Tibial artery (tissue), 4 donors: ENCODE measurements around the gene LSS.

ENCODE experiments used
- DNase-seq, 2 donors: peaks; one replicate each; pipeline ENCODE4 v3.0.0-alpha.2; 2019
- H3K27ac ChIP-seq, 2 donors: fragments of 200-600 bp; sonication (generic) in 1 of 2; 1 replicate in 1 of 2; 2 replicates in 1 of 2; pipeline ENCODE4 v1.5.1; 2018 to 2019; ENCODE audit warnings: mild to moderate bottlenecking in 1 of 2
- H3K27me3 ChIP-seq, 2 donors: fragments of 200-600 bp; sonication (generic) in 1 of 2; one replicate each; pipeline versions ENCODE4 v1.5.1 to v1.6.0; 2016 to 2019
- H3K36me3 ChIP-seq, 3 donors: fragments of 200-600 bp; sonication (generic) in 2 of 3; one replicate each; pipeline ENCODE4 v1.5.1; 2016 to 2019; ENCODE audit warnings: mild to moderate bottlenecking in 2 of 3
- H3K4me1 ChIP-seq, 4 donors: fragments of 200-600 bp; sonication (generic) in 2 of 4; 1 replicate in 3 of 4; 2 replicates in 1 of 4; pipeline ENCODE4 v1.5.1; 2016 to 2019
- H3K4me3 ChIP-seq, 2 donors: fragments of 200-600 bp; sonication (generic) in 1 of 2; 1 replicate in 1 of 2; 2 replicates in 1 of 2; pipeline ENCODE4 v1.5.1; 2018 to 2019; ENCODE audit warnings: mild to moderate bottlenecking in 2 of 2
- H3K9me3 ChIP-seq, 3 donors: fragments of 200-600 bp; sonication (generic) in 1 of 3; one replicate each; pipeline ENCODE4 v1.5.1; 2016 to 2019
- CTCF ChIP-seq, 2 experiments: fragments of 200-600 bp in 1 of 2; fragments of 450-650 bp in 1 of 2; IDR thresholded peaks; one replicate each; pipeline ENCODE4 v1.5.1; 2017 to 2019; ENCODE audit warnings: antibody characterized with exemption in 2 of 2, mild to moderate bottlenecking in 1 of 2, moderate library complexity in 1 of 2
- intact Hi-C: fragments of 100-400 bp; cut with DNase I; formaldehyde crosslinking; loops from one replicate; pipeline ENCODE4 v1.15.0; 2023; ENCODE audit warnings: low total_unique reads

LSS gene

GRCh38 chr21:46168659-46169386, 59.8 kb downstream of the LSS start:
- intact Hi-C loops: no loop called here
- no peaks in the 10 kb centered on the region for H3K36me3 ChIP-seq
- H3K27me3 ChIP-seq: peaks cover 0 to 17% of the 10 kb centered on the region in 2 donors
- no peaks in the 10 kb centered on the region for H3K4me1 ChIP-seq
- no peak for TF ChIP-seq CTCF (IDR thresholded peaks at IDR 0.05)
- no peak overlapping the region for H3K4me3 ChIP-seq
- H3K27ac ChIP-seq: no peak overlapping the region
- peak in 1 of 2 donors; percentile 9 for DNase-seq
- no peaks in the 10 kb centered on the region for H3K9me3 ChIP-seq

- H3K9me3 ChIP-seq: no peaks in the 10 kb centered on the region
- DNase-seq: peak; percentile 17 to 54
- no peak for TF ChIP-seq CTCF (IDR thresholded peaks at IDR 0.05)
- H3K27me3 ChIP-seq: peaks cover 0 to 12% of the 10 kb centered on the region in 2 donors
- no peaks in the 10 kb centered on the region for H3K36me3 ChIP-seq
- no peaks in the 10 kb centered on the region for H3K4me1 ChIP-seq
- intact Hi-C loops: no loop called here
- H3K4me3 ChIP-seq: no peak overlapping the region
- no peak overlapping the region for H3K27ac ChIP-seq
Observed at GRCh38 chr21:46168238-46168637, 60.3 kb downstream of the LSS start.

- DNase-seq: no peak
- Histone ChIP-seq H3K9me3 (no peaks in the 10 kb centered on the region), H3K4me3 (no peak overlapping the region), H3K36me3 (peaks cover 0 to 11% (median 0%) of the 10 kb centered on the region in 3 donors), H3K4me1 (peaks cover 0 to 5% (median 0%) of the 10 kb centered on the region in 4 donors), H3K27ac (no peak overlapping the region), H3K27me3 (peaks cover 0 to 23% of the 10 kb centered on the region in 2 donors)
- intact Hi-C loops: no loop called here
- TF ChIP-seq CTCF (IDR thresholded peaks at IDR 0.05): no peak
Observed at GRCh38 chr21:46165098-46165497, 63.5 kb downstream of the LSS start.

GRCh38 chr21:46163380-46163779, 65.2 kb downstream of the LSS start:
- Histone ChIP-seq H3K4me1 (peaks cover 0 to 5% (median 0%) of the 10 kb centered on the region in 4 donors), H3K9me3 (no peaks in the 10 kb centered on the region), H3K36me3 (peaks cover 0 to 19% (median 0%) of the 10 kb centered on the region in 3 donors), H3K27ac (no peak overlapping the region), H3K27me3 (peaks cover 0 to 23% of the 10 kb centered on the region in 2 donors), H3K4me3 (no peak overlapping the region)
- intact Hi-C loops: no loop called here
- TF ChIP-seq CTCF (IDR thresholded peaks at IDR 0.05): no peak
- no peak for DNase-seq

GRCh38 chr21:46161633-46162592, 66.7 kb downstream of the LSS start:
- peaks cover 0 to 26% (median 0%) of the 10 kb centered on the region in 3 donors for H3K36me3 ChIP-seq
- DNase-seq: peak; percentile 5 to 61
- H3K4me3 ChIP-seq: no peak overlapping the region
- peaks cover 0 to 23% of the 10 kb centered on the region in 2 donors for H3K27me3 ChIP-seq
- no peak overlapping the region for H3K27ac ChIP-seq
- peaks cover 0 to 5% (median 0%) of the 10 kb centered on the region in 4 donors for H3K4me1 ChIP-seq
- intact Hi-C loops: no loop called here
- no peaks in the 10 kb centered on the region for H3K9me3 ChIP-seq
- TF ChIP-seq CTCF (IDR thresholded peaks at IDR 0.05): no peak
